H9 (cell line): ENCODE measurements around the gene ITPK1. TPM values are rescaled to one million over a fixed set of nuclear protein-coding genes. Genes with fewer than 3 reads are reported as not detected.
A peak's percentile ranks its signal among the peaks of the same experiment; 100 is the strongest.

ENCODE experiments used
- DNase-seq: peaks from one replicate; pipeline ENCODE4 v3.0.0-alpha.2; 2017
- H2AFZ ChIP-seq: one replicate; pipeline ENCODE4 v1.6.1; 2013; ENCODE audit warnings: mild to moderate bottlenecking, low read length, control low read depth, moderate library complexity
- H2AK5ac ChIP-seq: 2 replicates; pipeline ENCODE4 v1.6.1; 2013; ENCODE audit warnings: low read length, control low read depth, mixed read lengths; ENCODE audit not compliant: insufficient read length
- H2BK120ac ChIP-seq: one replicate; pipeline ENCODE4 v1.6.1; 2013; ENCODE audit warnings: low read depth, mild to moderate bottlenecking, low read length, control low read depth, inconsistent platforms; ENCODE audit not compliant: poor library complexity, severe bottlenecking
- H2BK12ac ChIP-seq: 2 replicates; pipeline ENCODE4 v1.6.1; 2013; ENCODE audit warnings: low read length, control low read depth, mixed read lengths, low read depth; ENCODE audit not compliant: insufficient read length
- H2BK15ac ChIP-seq: 2 replicates; pipeline ENCODE4 v1.6.1; 2013; ENCODE audit warnings: low read depth, low read length, control low read depth
- H2BK20ac ChIP-seq: one replicate; pipeline ENCODE4 v1.6.1; 2013; ENCODE audit warnings: low read depth, mild to moderate bottlenecking, low read length, control low read depth, inconsistent platforms; ENCODE audit not compliant: poor library complexity, severe bottlenecking
- H2BK5ac ChIP-seq: 2 replicates; pipeline ENCODE4 v1.6.1; 2013; ENCODE audit warnings: low read length, control low read depth, mixed read lengths; ENCODE audit not compliant: insufficient read length
- H3K14ac ChIP-seq: 2 replicates; pipeline ENCODE4 v1.6.1; 2013; ENCODE audit warnings: low read length, control low read depth; ENCODE audit not compliant: insufficient read depth
- H3K18ac ChIP-seq: 2 replicates; pipeline ENCODE4 v1.6.1; 2013; ENCODE audit warnings: low read depth, mild to moderate bottlenecking, mixed read lengths, low read length, control low read depth; ENCODE audit not compliant: insufficient read length
- H3K23ac ChIP-seq: 2 replicates; pipeline ENCODE4 v1.6.1; 2013; ENCODE audit warnings: low read length, control low read depth, mixed read lengths, low read depth; ENCODE audit not compliant: insufficient read length
- H3K23me2 ChIP-seq: 2 replicates; pipeline ENCODE4 v1.6.1; 2013; ENCODE audit warnings: low read depth, mild to moderate bottlenecking, mixed read lengths, low read length, control low read depth; ENCODE audit not compliant: insufficient read length, poor library complexity, severe bottlenecking
- H3K27ac ChIP-seq: 2 replicates; pipeline ENCODE4 v1.5.1; 2013; ENCODE audit warnings: low read length, control low read depth, mixed read lengths, low read depth; ENCODE audit not compliant: insufficient read length
- H3K27me3 ChIP-seq: 2 replicates; pipeline ENCODE4 v1.6.1; 2013; ENCODE audit warnings: low read length, control low read depth, inconsistent platforms; ENCODE audit not compliant: insufficient read depth
- H3K4ac ChIP-seq: 2 replicates; pipeline ENCODE4 v1.6.1; 2013; ENCODE audit warnings: low read depth, mild to moderate bottlenecking, control low read depth, inconsistent platforms, low read length, moderate library complexity
- H3K4me1 ChIP-seq: 2 replicates; pipeline ENCODE4 v1.6.1; 2013; ENCODE audit warnings: low read length, control low read depth, inconsistent platforms; ENCODE audit not compliant: insufficient read depth
- H3K4me2 ChIP-seq: 2 replicates; pipeline ENCODE4 v1.6.1; 2013; ENCODE audit warnings: low read length, control low read depth, mixed read lengths; ENCODE audit not compliant: insufficient read length, insufficient read depth
- H3K56ac ChIP-seq: 2 replicates; pipeline ENCODE4 v1.6.1; 2013; ENCODE audit warnings: low read depth, mild to moderate bottlenecking, mixed read lengths, low read length, control low read depth; ENCODE audit not compliant: insufficient read length
- H3K79me1 ChIP-seq: 2 replicates; pipeline ENCODE4 v1.6.1; 2013; ENCODE audit warnings: low read depth, mild to moderate bottlenecking, moderate library complexity, low read length, control low read depth, inconsistent platforms; ENCODE audit not compliant: insufficient read depth, poor library complexity, severe bottlenecking
- H3K79me2 ChIP-seq: 2 replicates; pipeline ENCODE4 v1.6.1; 2013; ENCODE audit warnings: low read length, control low read depth, inconsistent platforms; ENCODE audit not compliant: insufficient read depth
- H3K9ac ChIP-seq: 2 replicates; pipeline ENCODE4 v1.6.1; 2013; ENCODE audit warnings: low read length, control low read depth, mixed read lengths; ENCODE audit not compliant: insufficient read length; ENCODE audit errors: extremely low read depth
- H3K9me3 ChIP-seq: one replicate; pipeline ENCODE4 v1.6.1; 2013; ENCODE audit warnings: low read depth, low read length, inconsistent platforms; ENCODE audit not compliant: control insufficient read depth
- H3T11ph ChIP-seq: one replicate; pipeline ENCODE4 v1.6.1; 2013; ENCODE audit warnings: mild to moderate bottlenecking, low read length, control low read depth, inconsistent platforms
- H4K20me1 ChIP-seq: one replicate; pipeline ENCODE4 v1.6.1; 2013; ENCODE audit not compliant: control insufficient read depth, insufficient read length, insufficient read depth
- H4K5ac ChIP-seq: 2 replicates; pipeline ENCODE4 v1.6.1; 2013; ENCODE audit warnings: low read depth, mild to moderate bottlenecking, mixed read lengths, low read length, control low read depth; ENCODE audit not compliant: insufficient read length
- H4K8ac ChIP-seq: replicated peaks from 2 replicates; pipeline ENCODE4 v1.6.1; 2013; ENCODE audit warnings: low read length, control low read depth, mixed read lengths, low read depth; ENCODE audit not compliant: insufficient read length
- H4K91ac ChIP-seq: 2 replicates; pipeline ENCODE4 v1.6.1; 2013; ENCODE audit warnings: low read depth, mild to moderate bottlenecking, moderate library complexity, mixed read lengths, low read length, control low read depth; ENCODE audit not compliant: insufficient read length
- H3K27ac Mint-ChIP-seq, 3 experiments: 2 replicates in 2 of 3; 3 replicates in 1 of 3; pipeline ENCODE4 v1.8.0; 2020 to 2021; ENCODE audit warnings: mixed read lengths in 3 of 3, mild to moderate bottlenecking in 1 of 3, moderate library complexity in 1 of 3
- H3K27me3 Mint-ChIP-seq: 2 replicates; pipeline ENCODE4 v1.8.0; 2021; ENCODE audit warnings: low read depth, mild to moderate bottlenecking, moderate library complexity, mixed read lengths
- H3K36me3 Mint-ChIP-seq, 3 experiments: 2 replicates in 2 of 3; 3 replicates in 1 of 3; pipeline ENCODE4 v1.8.0; 2020 to 2021; ENCODE audit warnings: low read depth in 3 of 3, mixed read lengths in 3 of 3; ENCODE audit not compliant: insufficient read depth in 1 of 3
- H3K4me1 Mint-ChIP-seq, 2 experiments: 2 replicates each; pipeline ENCODE4 v1.8.0; 2020; ENCODE audit warnings: mixed read lengths in 2 of 2
- H3K4me3 Mint-ChIP-seq, 2 experiments: 2 replicates in 1 of 2; 3 replicates in 1 of 2; pipeline ENCODE4 v1.8.0; 2020 to 2021; ENCODE audit warnings: mild to moderate bottlenecking in 2 of 2, mixed read lengths in 2 of 2, moderate library complexity in 1 of 2
- H3K9me3 Mint-ChIP-seq, 2 experiments: 2 replicates in 1 of 2; 3 replicates in 1 of 2; pipeline ENCODE4 v1.8.0; 2020; ENCODE audit warnings: mild to moderate bottlenecking in 2 of 2, mixed read lengths in 2 of 2, moderate library complexity in 1 of 2
- WGBS: extraction: QIAGEN DNeasy Blood & Tissue Kit; methylation state at CpG from one replicate; pipeline ENCODE4 v1.1.7; 2013; ENCODE audit warnings: missing lambda C conversion rate, low lambda C conversion rate, mixed read lengths; ENCODE audit not compliant: insufficient read length; ENCODE audit errors: extremely low coverage; 5-methylcytosine and 5-hydroxymethylcytosine counted together
- total RNA-seq: library from RNA; stranded (reverse); gene quantifications from 2 replicates; pipeline ENCODE4 v1.2.1, GENCODE V29; 2021
- TF ChIP-seq, protein P1 (sequence below): fragments of 200-600 bp; sonication (generic); conservative IDR thresholded peaks from 3 replicates; pipeline ENCODE4 v1.8.0; 2021; ENCODE audit warnings: antibody characterized with exemption, mild to moderate bottlenecking

The ITPK1 gene
- total RNA-seq, 1 experiment from 2014 or later = 92.7 TPM

GRCh38 chr14:93091666-93092065 is 24.1 kb downstream of the ITPK1 start:
- H3K14ac ChIP-seq = no peak overlapping the region; the same call in 1 of the 2 replicates
- DNase-seq = no peak
- H2AK5ac ChIP-seq = no peak overlapping the region
- Mint-ChIP-seq H3K27ac (peak overlapping the region; percentile 28 to 78 (median 41); a peak in 2 of 7 replicates), H3K27me3 (no peaks in the 10 kb centered on the region), H3K4me1 (peaks cover 40 to 56% of the 10 kb centered on the region in 2 experiments), H3K36me3 (peaks cover 5 to 13% (median 9%) of the 10 kb centered on the region in 3 experiments; a peak in 6 of 7 replicates), H3K9me3 (peaks cover 0 to 5% of the 10 kb centered on the region in 2 experiments; a peak in 1 of 5 replicates), H3K4me3 (no peak overlapping the region)
- no CpG with 5 or more reads among the region's 8 CpGs for WGBS
- no peak overlapping the region for H4K8ac ChIP-seq
- H4K5ac ChIP-seq = no peak overlapping the region
- no peak overlapping the region for H2BK120ac ChIP-seq
- H2BK5ac ChIP-seq = no peak overlapping the region
- no peak overlapping the region for H2BK12ac ChIP-seq
- peaks cover 2% of the 10 kb centered on the region; the same call in 1 of the 2 replicates for H3K4me1 ChIP-seq
- H4K20me1 ChIP-seq = no peaks in the 10 kb centered on the region
- no peak overlapping the region for H3T11ph ChIP-seq
- H3K79me1 ChIP-seq = peaks cover 8% of the 10 kb centered on the region
- no peak overlapping the region for H2BK20ac ChIP-seq
- H3K9me3 ChIP-seq = no peaks in the 10 kb centered on the region
- H3K4ac ChIP-seq = no peak overlapping the region
- H2AFZ ChIP-seq = no peak overlapping the region
- TF ChIP-seq, protein P1, sequence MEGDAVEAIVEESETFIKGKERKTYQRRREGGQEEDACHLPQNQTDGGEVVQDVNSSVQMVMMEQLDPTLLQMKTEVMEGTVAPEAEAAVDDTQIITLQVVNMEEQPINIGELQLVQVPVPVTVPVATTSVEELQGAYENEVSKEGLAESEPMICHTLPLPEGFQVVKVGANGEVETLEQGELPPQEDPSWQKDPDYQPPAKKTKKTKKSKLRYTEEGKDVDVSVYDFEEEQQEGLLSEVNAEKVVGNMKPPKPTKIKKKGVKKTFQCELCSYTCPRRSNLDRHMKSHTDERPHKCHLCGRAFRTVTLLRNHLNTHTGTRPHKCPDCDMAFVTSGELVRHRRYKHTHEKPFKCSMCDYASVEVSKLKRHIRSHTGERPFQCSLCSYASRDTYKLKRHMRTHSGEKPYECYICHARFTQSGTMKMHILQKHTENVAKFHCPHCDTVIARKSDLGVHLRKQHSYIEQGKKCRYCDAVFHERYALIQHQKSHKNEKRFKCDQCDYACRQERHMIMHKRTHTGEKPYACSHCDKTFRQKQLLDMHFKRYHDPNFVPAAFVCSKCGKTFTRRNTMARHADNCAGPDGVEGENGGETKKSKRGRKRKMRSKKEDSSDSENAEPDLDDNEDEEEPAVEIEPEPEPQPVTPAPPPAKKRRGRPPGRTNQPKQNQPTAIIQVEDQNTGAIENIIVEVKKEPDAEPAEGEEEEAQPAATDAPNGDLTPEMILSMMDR = no peak
- H3K27ac ChIP-seq = no peak overlapping the region
- H3K4me2 ChIP-seq = no peak overlapping the region
- no peak overlapping the region for H3K18ac ChIP-seq
- no peaks in the 10 kb centered on the region for H3K27me3 ChIP-seq
- peaks cover 40% of the 10 kb centered on the region for H3K79me2 ChIP-seq
- H4K91ac ChIP-seq = no peak overlapping the region
- H3K56ac ChIP-seq = no peak overlapping the region
- H3K23ac ChIP-seq = no peak overlapping the region
- H3K23me2 ChIP-seq = no peaks in the 10 kb centered on the region
- H2BK15ac ChIP-seq = no peak overlapping the region
- H3K9ac ChIP-seq = no peak overlapping the region
